Activated CD4-positive, alpha-beta memory T cell treated with anti-CD3 and anti-CD28 coated beads, Interleukin-2, amount 10 ng/mL, durations not matched to agents 7 days and 5 days (primary cell): ENCODE data around the gene KRT4. TPM values are rescaled to one million over a fixed set of nuclear protein-coding genes. Genes with fewer than 3 reads are reported as not detected.

Experiments used
- CTCF ChIA-PET: fragments of 350-600 bp; sonication (Branson Sonifier 250); formaldehyde crosslinking; loops from one replicate; lab custom pipeline; 2021; ENCODE audit warnings: antibody characterized with exemption, inconsistent platforms; lab: Charles Lee
- POLR2A ChIA-PET: fragments of 350-600 bp; sonication (Branson Sonifier 250); formaldehyde crosslinking; loops from one replicate; lab custom pipeline; 2021; ENCODE audit warnings: antibody characterized with exemption; lab: Charles Lee
- DNase-seq: peaks from one replicate; pipeline ENCODE4 v3.0.0-alpha.2; 2020
- H3K27ac Mint-ChIP-seq: one replicate; pipeline ENCODE4 v1.8.0; 2021; ENCODE audit warnings: mild to moderate bottlenecking, mixed read lengths
- H3K27me3 Mint-ChIP-seq: one replicate; pipeline ENCODE4 v1.8.0; 2021; ENCODE audit warnings: mixed read lengths
- H3K36me3 Mint-ChIP-seq: one replicate; pipeline ENCODE4 v1.8.0; 2021; ENCODE audit warnings: low read depth, mixed read lengths
- H3K4me1 Mint-ChIP-seq: one replicate; pipeline ENCODE4 v1.8.0; 2021; ENCODE audit warnings: mixed read lengths
- H3K4me3 Mint-ChIP-seq: one replicate; pipeline ENCODE4 v1.8.0; 2021; ENCODE audit warnings: mild to moderate bottlenecking, mixed read lengths
- H3K9me3 Mint-ChIP-seq: one replicate; pipeline ENCODE4 v1.8.0; 2021; ENCODE audit warnings: mixed read lengths
- total RNA-seq, 2 experiments: library from RNA; stranded (reverse); gene quantifications; one replicate each; pipeline ENCODE4 v1.2.3, GENCODE V29; 2021

The KRT4 gene
- total RNA-seq, 2 experiments from 2014 or later = not detected

DNA sequence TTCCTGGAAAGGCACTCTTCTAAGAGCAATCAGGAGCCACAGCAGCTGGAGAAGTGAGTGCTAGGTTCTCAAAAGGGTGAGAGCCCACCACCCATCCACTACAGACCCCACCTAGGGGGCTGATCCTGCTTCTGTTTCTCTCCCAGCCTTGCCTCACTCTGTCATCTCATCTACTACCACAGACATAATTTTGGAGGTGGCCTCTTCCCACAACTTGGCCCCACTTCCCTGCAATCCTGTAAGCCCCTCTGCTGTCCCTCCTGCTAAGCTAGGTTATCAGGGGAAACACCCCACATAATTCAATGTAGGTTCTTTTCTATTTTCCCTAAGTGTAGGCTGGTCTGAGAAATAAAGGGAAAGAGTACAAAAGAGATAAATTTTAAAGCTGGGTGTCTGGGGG is 53.3 kb downstream of the KRT4 start:
- H3K27me3 Mint-ChIP-seq = peaks cover 6% of the 10 kb centered on the region
- ChIA-PET CTCF (interaction anchor here (1.4 kb wide), 1 partner anchor 175 kb away, joined by 3 read pairs; no protein-coding TSS in a partner anchor), POLR2A (no interaction called here)
- no peaks in the 10 kb centered on the region for H3K36me3 Mint-ChIP-seq
- peaks cover 4% of the 10 kb centered on the region for H3K9me3 Mint-ChIP-seq
- no peak overlapping the region for H3K4me3 Mint-ChIP-seq
- H3K27ac Mint-ChIP-seq = no peak overlapping the region
- no peaks in the 10 kb centered on the region for H3K4me1 Mint-ChIP-seq
- no peak for DNase-seq

DNA sequence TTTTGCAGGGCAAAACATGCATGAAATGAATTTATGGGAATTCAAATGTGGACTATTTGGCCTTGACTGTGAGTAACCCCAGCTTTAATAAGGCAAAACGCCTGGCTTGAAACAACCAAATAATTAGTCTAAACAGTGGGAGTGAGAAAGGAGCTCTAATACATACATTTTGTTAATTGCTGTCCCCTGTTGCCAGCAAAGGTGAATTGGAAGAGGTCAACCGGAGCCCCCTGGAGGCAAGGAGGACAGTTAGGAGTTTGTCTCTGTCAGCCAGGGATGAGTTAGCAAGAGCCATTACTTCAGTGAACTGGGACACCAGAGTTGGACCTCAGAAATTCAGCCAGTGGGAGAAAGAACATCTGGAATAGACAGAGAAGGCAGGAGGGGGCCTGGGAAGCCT is 54.2 kb downstream of the KRT4 start:
- ChIA-PET CTCF (interaction anchor here (1.4 kb wide), 2 partner anchors 120 to 174 kb away, joined by 3 to 4 read pairs; no protein-coding TSS in a partner anchor), POLR2A (no interaction called here)
- peaks cover 4% of the 10 kb centered on the region for H3K27me3 Mint-ChIP-seq
- DNase-seq = no peak
- H3K4me3 Mint-ChIP-seq = no peak overlapping the region
- peaks cover 4% of the 10 kb centered on the region for H3K9me3 Mint-ChIP-seq
- H3K4me1 Mint-ChIP-seq = no peaks in the 10 kb centered on the region
- H3K36me3 Mint-ChIP-seq = no peaks in the 10 kb centered on the region
- no peak overlapping the region for H3K27ac Mint-ChIP-seq

DNA sequence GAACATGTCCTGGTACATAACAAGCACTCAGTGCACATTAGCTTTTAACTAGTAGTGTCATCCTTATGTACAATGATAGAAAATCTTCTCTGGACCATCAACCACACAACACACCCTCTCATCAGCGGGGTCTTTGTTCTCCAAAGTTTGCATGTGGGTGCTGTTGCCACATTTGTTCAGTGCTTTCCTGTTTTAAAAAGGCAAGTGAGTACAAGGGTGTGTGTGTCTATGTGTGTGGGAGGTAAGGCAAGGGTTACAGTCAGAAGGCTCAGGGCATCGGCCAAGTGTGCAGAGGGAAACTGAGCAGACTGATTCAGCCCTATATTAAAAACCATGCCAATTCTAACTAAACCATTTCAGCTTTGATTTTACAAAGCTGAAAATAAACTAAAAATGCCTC is 54.7 kb downstream of the KRT4 start:
- no peak overlapping the region for H3K4me3 Mint-ChIP-seq
- H3K27ac Mint-ChIP-seq = no peak overlapping the region
- no peak for DNase-seq
- CTCF ChIA-PET = interaction anchor here (1.4 kb wide), 2 partner anchors 120 to 173 kb away, joined by 3 to 4 read pairs; no protein-coding TSS in a partner anchor
- H3K4me1 Mint-ChIP-seq = no peaks in the 10 kb centered on the region
- H3K9me3 Mint-ChIP-seq = peaks cover 4% of the 10 kb centered on the region
- H3K27me3 Mint-ChIP-seq = peaks cover 4% of the 10 kb centered on the region
- no peaks in the 10 kb centered on the region for H3K36me3 Mint-ChIP-seq
- POLR2A ChIA-PET = no interaction called here

DNA sequence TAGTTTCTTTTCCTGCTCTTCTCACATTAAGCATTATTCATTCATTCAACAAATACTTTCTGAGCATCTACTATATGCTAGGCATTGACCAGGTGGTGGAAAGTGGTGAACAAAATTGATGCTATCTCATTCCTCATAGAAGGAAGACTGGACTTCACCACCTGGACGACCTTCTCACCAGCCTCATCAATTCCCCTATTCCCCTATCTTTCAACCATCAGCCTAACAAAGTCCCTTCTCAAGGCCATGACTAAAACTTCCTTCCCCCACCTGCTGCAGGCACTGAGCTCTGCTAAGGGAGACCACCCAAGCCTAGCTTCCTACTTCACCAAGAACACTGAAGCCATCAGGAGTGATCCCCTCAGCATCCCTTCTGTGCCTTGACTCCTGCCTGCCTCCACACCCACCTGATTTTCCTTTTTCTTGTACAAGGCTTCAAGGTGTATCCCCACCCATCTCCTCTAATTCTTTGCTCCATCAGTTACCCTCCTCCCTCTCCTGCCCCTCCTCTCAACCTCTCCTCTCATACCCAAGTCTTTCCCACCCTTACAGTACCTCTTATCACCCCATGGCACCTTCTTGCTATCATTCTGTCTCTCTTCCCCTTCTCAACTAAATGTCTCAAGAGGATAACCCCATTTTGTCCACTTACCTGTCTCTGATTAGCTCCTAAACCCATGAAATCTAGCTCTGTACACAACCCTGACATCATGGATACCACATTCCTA is 56.3 kb downstream of the KRT4 start:
- Mint-ChIP-seq H3K4me1 (no peaks in the 10 kb centered on the region), H3K27ac (no peak overlapping the region), H3K36me3 (no peaks in the 10 kb centered on the region), H3K9me3 (peaks cover 4% of the 10 kb centered on the region), H3K27me3 (peaks cover 4% of the 10 kb centered on the region), H3K4me3 (no peak overlapping the region)
- ChIA-PET CTCF (no interaction called here), POLR2A (no interaction called here)
- DNase-seq = no peak

Other genes starting within 250 kb of the KRT4 start
- gene KRT74, start 240.3 kb downstream of the KRT4 start, total RNA-seq = not detected
- not detected for gene KRT72, start 212.7 kb downstream of the KRT4 start, total RNA-seq
- gene KRT73, start 195.6 kb downstream of the KRT4 start, total RNA-seq = not detected
- gene KRT2, start 161.9 kb downstream of the KRT4 start, total RNA-seq = not detected
- under 1 TPM; 0.13 to 0.30 TPM for gene KRT1, start 133.7 kb downstream of the KRT4 start, total RNA-seq
- gene KRT77, start 110.6 kb downstream of the KRT4 start, total RNA-seq = not detected
- gene KRT76, start 36.8 kb downstream of the KRT4 start, total RNA-seq = not detected
- not detected for gene KRT3, start 18.0 kb downstream of the KRT4 start, total RNA-seq
- not detected for gene KRT79, start 20.2 kb upstream of the KRT4 start, total RNA-seq
- not detected for gene KRT78, start 34.9 kb upstream of the KRT4 start, total RNA-seq
- gene KRT8, start 91.0 kb upstream of the KRT4 start, total RNA-seq = under 1 TPM; 0.33 to 0.65 TPM
- 1 to 10 TPM; 2.2 to 2.8 TPM for gene KRT18, start 135.0 kb upstream of the KRT4 start, total RNA-seq
- gene EIF4B, start 192.3 kb upstream of the KRT4 start, total RNA-seq = 100 to 1,000 TPM; 303 to 311 TPM
- under 1 TPM; 0.78 to 0.83 TPM for gene TNS2, start 235.9 kb upstream of the KRT4 start, total RNA-seq